Measurements from ENCODE around the gene ABCB7. TPM values are rescaled to one million over a fixed set of nuclear protein-coding genes. Genes with fewer than 3 reads are reported as not detected.
"Not testable (repeated sequence)": the region's sequence is repeated elsewhere in the genome, so short reads cannot be mapped to it uniquely, and the experiment has no call there.

ABCB7 gene
- 10 to 100 TPM; 23.1 to 24.8 TPM for total RNA-seq
- long read RNA-seq, full-length matches to known transcripts = 41 of 45 reads
- long read RNA-seq, partial matches to known transcripts = 0 of 45 reads
- long read RNA-seq, other reads (novel, unspliced or antisense) = 4 of 45 reads

DNA sequence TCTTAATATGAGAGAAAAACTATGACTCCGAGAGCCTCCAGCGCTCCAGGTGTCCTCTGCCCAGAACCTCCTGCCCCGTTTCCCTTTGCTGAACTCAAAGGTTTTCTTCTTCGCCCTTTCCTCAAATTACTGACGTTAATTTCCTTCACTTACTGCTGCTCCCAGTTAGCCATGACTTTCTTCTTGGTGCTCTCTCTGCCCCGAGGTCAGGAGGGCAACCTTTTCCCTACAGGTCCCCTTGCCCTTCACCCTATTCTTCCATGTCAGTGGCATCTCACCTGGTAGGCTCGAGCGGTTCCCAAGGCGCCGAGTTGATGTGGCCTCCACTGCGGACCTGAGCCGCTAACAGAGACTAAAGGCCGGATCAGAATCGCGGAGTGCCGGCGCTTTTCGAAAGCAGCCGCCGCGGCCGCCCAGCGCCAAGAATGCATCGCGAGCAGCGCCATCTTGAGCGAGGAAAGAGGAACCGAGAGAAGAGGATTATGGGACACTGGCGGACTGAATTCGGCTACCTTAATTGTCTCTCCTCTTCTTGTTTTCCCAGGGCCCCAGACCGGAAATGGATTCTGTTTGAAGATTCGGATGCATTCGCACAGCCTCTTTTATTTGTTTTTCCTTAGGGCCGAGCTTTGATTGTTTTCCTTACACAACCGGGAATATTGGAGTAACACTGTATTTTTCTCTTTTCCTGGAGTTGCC is at the start of gene ABCB7:
TSS of gene ABCB7 (minus strand) at position 457 of the 699 bp plus-strand sequence. CDS start at position 446, 11 bp downstream.
- peak; percentile 52 for DNase-seq
- peak; percentile 96 to 97 for ATAC-seq
- intact Hi-C loops (cut with DNase I) = no loop called here

DNA sequence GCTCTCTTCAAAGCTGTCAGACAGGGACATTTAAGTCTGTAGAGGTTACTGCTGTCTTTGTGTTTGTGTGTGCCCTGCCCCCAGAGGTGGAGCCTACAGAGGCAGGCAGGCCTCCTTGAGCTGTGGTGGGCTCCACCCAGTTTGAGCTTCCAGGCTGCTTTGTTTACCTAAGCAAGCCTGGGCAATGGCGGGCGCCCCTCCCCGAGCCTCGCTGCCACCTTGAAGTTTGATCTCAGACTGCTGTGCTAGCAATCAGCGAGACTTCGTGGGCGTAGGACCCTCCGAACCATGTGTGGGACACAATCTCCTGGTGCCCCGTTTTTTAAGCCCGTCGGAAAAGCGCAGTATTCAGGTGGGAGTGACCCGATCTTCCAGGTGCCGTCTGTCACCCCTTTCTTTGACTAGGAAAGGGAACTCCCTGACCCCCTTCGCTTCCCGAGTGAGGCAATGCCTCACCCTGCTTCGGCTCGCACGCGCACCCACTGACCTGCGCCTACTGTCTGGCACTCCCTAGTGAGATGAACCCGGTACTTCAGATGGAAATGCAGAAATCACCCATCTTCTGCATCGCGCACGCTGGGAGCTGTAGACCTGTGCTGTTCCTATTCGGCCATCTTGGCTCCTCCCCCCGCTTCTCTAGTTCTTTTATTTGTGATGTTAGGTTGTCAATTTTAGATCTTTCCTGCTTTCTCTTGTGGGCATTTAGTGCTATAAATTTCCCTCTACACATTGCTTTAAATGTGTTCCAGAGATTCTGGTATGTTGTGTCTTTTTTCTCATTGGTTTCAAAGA is 32.5 kb upstream of the ABCB7 start:
- intact Hi-C loops (cut with DNase I); DNase-seq; ATAC-seq: not testable (repeated sequence)

DNA sequence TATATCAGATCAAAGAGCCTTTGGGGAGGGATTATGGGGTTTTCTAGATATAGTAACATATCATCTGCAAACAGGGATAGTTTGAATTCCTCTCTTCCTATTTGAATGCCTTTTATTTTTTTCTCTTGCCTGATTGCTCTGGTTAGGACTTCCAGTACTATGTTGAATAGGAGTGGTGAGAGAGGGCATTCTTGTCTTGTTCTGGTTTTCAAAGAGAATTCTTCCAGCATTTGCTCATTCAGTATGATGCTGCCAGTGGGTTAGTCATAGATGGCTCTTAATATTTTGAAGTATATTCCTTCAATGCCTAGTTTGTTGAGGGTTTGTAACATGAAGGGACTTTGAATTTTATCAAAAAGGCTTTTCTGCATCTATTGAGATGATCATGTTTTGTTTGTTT is 25.6 kb upstream of the ABCB7 start:
- intact Hi-C loops (cut with DNase I) = no loop called here
- no peak for ATAC-seq
- no peak for DNase-seq

DNA sequence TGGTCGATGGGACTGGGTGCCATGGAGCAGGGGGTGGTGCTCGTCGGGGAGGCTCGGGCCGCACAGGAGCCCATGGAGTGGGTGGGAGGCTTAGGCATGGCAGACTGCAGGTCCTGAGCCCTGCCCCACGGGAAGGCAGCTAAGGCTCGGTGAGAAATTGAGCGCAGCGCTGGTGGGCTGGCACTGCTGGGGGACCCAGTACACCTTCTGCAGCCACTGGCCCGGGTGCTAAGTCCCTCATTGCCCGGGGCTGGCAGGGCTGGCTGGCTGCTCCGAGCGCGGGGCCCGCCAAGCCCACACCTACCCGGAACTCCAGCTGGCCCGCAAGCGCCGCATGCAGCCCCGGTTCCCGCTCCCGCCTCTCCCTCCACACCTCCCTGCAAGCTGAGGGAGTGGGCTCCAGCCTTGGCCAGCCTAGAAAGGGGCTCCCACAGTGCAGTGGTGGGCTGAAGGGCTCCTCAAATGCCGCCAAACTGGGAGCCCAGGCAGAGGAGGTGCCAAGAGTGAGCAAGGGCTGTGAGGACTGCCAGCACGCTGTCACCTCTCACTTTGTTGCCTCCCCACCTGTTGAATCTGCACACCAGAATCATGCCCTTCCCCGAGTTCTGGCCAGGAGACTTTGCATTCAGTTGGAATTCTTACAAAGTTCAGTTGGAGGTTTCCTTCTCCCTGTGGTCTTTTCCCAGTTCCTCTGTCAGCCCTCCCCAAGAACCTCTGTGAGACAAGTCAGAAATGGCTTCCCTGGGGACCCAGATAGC is 23.6 kb upstream of the ABCB7 start:
- intact Hi-C loops (cut with DNase I); ATAC-seq; DNase-seq: not testable (repeated sequence)

DNA sequence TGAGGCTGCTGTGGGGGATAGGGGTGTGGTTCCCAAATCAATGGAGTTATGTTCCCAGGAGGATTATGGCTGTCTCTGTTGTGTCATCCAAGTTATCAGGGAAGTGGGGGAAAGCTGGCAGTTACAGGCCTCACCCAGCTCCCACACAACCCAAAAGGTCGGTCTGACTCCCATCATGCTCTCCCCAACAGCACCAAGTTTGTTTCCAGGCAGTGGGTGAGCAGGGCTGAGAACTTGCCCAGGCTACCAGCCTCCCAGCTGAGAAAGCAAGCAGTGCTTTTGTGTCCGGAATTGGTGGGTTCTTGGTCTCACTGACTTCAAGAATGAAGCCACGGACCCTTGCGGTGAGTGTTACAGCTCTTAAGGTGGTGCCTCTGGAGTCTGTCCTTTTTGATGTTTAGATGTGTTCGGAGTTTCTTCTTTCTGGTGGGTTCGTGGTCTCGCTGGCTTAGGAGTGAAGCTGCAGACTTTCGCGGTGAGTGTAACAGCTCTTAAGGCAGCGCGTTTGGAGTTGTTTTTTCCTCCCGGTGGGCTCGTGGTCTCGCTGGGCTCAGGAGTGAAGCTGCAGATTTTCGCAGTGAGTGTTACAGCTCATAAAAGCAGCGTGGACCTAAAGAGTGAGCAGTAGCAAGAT is 16.3 kb upstream of the ABCB7 start:
- intact Hi-C loops (cut with DNase I); DNase-seq; ATAC-seq: not testable (repeated sequence)

DNA sequence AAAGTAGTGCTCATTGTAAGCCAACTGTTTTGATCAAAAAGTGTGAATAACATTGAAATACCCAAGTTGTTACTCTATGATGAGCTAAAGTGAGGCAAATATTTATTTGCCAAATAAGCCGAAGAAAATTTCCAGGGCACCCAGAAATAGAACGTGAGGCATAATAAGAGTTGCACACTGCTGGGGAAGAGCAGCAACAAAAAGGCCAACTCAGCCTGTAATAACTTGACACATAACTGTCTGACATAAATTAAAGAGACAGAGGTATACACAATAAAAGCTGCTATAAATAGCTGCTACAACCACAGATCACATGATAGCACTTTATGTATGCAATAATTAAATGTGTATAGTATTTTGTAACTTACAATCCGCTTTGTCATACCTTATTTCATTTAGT is 2.0 kb upstream of the ABCB7 start:
- DNase-seq = no peak
- ATAC-seq = no peak
- intact Hi-C loops (cut with DNase I) = no loop called here

DNA sequence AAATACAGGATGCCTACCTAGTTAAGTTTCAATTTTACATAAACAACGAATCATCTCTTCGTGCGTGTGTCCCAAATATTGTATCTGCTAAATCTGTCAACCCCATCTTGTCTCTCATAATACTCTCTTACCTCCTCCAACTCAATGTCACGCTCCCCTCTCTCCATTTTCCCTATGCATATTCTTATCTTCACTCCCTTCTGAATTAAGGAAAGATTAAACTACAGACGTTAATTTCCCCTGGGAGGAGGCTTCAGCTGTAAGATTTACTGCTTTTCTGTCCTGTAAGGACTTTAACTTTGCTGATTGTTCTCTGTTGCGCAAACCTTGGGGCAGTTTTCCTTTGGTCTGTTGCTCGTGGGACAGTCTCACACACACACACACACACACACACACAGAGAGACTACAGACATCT is 455 bp upstream of the ABCB7 start:
- no peak for DNase-seq
- intact Hi-C loops (cut with DNase I) = no loop called here
- ATAC-seq = peak in 1 of 2 donors; percentile 31

DNA sequence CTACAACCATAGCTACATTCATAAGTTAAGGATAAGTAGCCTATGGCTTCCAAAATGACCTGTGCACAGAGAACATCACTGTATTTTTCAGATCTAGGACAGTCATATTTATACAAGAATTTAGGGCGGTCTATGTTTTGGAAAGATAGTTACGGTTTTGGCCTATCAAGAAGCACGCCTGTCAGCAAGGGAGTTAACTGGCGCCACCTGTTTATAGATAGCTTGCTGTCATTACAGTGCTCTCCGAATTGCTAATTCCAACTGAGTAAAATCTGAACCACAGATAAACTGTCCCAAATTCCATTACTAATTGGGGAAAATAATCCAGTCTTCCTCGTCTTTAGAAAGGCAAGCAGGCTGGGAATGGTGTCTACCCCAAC is 646 bp downstream of the ABCB7 start:
- intact Hi-C loops (cut with DNase I) = no loop called here
- DNase-seq = no peak

DNA sequence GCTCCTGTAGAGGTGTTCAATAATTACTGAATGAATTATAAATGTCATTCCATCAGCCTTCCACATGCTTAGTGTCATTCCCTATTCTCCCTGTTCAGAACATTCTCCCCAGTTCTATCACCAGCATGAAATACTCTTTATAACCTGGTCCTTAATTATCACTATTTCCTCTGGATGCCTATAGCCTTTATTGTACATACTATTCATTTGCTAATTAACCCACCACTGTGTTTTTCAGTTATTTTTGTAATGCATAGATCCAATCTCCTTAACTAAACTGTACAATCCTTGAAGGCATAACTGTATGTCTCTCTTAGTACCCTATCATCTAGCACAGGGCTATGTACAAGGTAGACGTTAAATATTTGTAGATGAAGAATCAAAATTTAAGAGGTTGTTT is 1.2 kb downstream of the ABCB7 start:
- intact Hi-C loops (cut with DNase I) = no loop called here
- ATAC-seq = no peak
- no peak for DNase-seq

More for the DNA sequence above, 646 bp downstream of the ABCB7 start:
- ATAC-seq = peak in 1 of 2 donors; percentile 62

DNA sequence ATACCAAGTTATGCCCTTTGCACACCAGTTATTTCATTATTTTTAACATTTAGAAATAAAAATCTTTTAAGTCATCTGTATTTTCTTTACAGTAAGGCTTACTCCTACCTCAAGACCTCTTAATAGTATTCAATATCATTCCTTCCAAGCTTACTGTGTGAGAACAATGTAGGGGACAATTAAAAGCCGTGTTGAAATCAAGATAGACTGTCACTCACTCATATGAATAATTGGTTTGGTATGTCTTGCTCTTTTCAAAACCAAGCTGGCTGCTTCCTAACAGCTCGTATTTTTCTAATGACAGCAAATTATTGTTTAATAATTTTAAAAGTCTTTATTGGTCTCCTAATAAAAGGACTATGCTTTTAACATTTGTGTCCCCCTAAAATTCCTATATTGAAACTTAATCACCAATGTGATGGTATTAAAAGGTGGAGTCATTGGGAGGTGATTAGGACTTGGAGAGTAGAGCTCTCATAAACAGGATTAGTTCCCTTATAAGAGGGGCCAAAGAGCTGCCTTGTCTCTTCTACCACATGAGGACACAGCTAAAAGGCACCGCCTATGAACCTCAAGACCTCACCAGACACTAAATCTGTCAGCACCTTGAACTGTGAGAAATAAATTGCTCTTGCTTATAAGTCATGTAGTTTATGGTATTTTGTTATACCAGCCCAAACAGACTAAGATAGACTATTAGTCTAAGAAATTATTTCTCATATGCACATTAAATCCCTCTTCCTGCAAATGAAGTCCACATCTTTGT is 4.1 kb downstream of the ABCB7 start:
- ATAC-seq (peak in 1 of 2 donors; percentile 22), DNase-seq (no peak)
- intact Hi-C loops (cut with DNase I) = no loop called here

DNA sequence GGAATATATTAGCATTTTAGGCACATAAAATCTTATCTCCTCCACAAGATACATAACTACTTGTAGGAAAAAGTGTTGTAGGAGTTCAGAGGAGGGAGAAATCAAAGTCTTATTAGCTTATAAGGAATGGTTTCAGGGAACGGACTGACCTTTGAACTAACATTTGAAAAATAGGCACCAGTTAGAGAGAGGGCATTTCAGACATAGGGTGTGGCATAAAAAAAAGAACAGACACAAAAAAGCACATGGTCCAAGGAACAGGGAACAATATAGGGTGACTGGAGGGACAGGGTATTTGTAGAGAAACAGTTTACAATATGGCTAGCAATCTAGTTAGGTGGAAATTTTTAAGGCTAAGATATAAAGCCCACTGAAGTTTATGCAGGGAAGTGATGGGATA is 6.4 kb downstream of the ABCB7 start:
- ATAC-seq (no peak), DNase-seq (no peak)
- intact Hi-C loops (cut with DNase I) = loop anchor here in 1 of 2 donors (5.0 kb wide), 1 partner anchor 57 kb away; no protein-coding TSS in a partner anchor

DNA sequence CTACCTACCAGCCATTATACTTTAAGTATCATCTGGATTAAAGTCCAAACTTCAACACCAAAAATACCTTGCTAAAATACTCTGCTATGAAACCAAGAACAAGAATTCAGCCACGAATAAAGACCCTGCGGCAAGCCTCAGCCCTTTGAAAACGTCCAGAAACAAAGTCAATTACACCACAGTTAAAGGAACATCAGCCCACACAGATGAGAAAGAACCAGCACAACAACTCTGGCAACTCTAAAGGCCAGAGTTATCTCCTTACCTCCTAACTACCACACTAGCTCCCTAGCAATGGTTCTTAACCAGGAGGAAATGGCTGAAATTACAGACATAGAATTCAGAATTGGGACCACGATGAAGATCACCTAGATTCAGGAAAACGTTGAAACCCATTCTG is 23.4 kb downstream of the ABCB7 start:
- ATAC-seq (no peak), DNase-seq (no peak)
- intact Hi-C loops (cut with DNase I) = no loop called here

DNA sequence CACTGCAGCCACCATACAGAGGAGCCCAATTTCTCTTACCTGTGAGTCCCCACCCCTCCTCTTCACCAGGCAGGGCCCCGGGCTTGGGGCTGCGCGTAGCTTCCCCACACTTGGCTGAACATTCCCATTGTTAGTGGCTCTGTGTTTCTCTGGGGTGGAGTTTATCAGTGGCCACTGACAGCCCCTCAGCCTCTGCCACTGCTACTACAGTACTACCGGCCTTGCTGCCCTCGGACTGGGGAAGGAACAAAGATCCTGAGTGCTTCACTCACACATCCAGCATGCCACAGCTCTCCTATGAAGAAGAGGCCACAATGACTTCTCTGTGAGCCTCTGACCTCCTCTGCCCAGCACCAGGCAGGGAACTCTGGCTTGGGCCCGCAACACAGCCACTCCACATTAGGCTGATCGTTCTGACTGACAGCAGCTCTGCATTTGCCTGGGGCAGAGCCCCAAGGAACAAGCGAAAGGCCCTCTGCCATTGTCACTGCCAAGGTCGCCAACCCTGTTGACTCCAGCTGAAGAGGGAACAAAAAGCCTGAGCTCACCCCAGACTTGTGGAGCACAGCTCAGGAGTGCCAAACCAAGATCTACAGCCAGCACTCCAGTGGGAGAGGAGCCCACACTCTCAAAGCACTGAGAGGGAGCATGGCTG is 24.0 kb downstream of the ABCB7 start:
- ATAC-seq = peak in 1 of 2 donors; percentile 40
- no peak for DNase-seq
- intact Hi-C loops (cut with DNase I) = no loop called here

DNA sequence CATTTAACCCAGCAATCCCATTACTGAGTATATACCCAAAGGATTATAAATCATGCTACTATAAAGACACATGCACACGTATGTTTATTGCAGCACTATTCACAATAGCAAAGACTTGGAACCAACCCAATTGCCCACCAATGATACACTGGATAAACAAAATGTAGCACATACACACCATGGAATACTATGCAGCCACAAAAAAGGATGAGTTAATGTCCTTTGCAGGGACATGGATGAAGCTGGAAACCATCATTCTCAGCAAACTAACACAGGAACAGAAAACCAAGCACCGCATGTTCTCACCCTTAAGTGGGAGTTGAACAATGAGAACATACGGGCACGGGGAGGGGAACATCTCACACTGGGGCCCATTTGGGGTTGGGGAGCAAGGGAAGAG is 27.0 kb downstream of the ABCB7 start:
- intact Hi-C loops (cut with DNase I); ATAC-seq; DNase-seq: not testable (repeated sequence)

DNA sequence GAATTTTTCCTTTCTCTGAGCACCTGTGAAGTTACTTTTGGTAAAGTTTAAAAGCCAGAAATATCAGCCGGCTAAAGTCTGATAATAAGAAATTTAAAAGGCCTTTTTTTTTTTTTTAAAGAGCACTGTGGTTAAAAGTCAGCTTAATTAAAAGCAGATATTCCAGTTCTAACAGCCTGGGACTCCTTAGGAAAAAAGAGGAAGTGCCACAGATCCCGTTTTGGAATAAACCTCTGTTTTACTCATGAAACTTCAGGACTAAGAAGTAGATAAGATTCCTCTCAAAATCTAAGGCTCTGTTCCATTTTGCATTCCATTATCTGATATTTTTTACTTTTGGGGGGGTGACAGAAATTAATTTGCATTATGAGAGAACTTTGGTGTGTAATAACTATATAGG is 37.8 kb downstream of the ABCB7 start:
- no peak for ATAC-seq
- intact Hi-C loops (cut with DNase I) = no loop called here
- no peak for DNase-seq

DNA sequence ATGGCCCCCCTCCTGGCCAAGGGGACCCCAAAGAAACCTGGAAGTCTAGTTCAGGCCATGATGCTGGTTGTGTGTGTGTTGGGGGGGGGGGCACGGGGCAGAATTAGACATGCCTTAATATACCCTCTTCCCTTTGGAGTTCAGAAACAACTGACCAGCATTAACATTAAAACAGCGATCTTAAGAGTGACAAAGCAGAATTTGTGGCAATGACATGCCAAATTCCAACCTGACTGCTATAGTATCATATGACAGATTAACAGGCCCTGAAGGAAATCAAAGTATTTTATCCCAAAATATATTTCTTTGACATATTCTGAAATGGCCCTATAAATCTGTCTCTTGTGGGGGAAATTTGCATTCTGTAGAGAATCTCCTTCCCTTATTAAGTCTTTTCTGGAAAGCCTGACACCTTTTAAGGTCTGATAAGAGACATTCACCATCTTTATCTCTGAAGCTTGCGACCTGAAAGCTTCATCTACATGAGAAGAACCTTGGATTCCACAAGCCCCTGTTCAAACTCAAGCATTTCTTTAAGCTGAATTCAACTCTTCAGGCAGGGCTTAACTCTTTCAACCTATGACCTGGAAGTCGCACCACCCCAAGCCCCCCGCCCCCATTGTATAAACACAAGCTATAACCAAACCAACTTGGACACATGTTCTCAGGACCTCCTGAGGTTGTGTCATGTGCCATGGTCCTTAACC is 40.2 kb downstream of the ABCB7 start:
- DNase-seq = no peak
- intact Hi-C loops (cut with DNase I) = no loop called here
- no peak for ATAC-seq

DNA sequence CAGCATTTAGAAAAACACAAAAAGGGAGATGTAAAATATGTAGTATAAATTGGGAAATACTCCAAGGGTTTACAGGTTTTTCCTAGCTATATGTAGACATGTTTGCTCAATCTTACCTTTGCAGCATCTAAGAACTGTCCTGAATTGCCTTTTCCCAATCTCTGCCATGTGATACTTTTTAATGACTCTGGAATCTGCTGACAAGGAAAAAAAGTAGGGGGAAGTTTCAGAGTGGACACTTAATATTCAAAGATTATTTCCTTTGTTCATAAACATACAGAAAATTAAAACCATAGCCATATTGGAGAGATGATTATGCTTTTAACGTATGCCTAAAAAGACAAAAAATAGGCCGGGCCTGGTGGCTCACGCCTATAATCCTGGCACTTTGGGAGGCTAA is 41.4 kb downstream of the ABCB7 start:
- no peak for DNase-seq
- intact Hi-C loops (cut with DNase I) = no loop called here
- no peak for ATAC-seq

All from left cardiac atrium (tissue), 4 donors.